Stimulated activated CD4-positive, alpha-beta T cell treated with anti-CD3 and anti-CD28 coated beads, Interleukin-1b, Interleukin-23, amount 100 ng/mL, for 24 hours (primary cell): ENCODE measurements around the gene CDH1.

Source experiments
- DNase-seq, 4 experiments: peaks; one replicate each; pipeline ENCODE4 v3.0.0-alpha.2; 2020; ENCODE audit warnings: low read depth in 4 of 4, low spot score in 1 of 4

The CDH1 gene

GRCh38 chr16:68843482-68844210 lies 106.6 kb downstream of the CDH1 start, which contains the start of gene TANGO6:
TANGO6 (plus strand) TSS chr16:68843531; CDS start chr16:68843618, 87 bp downstream.
- peak; percentile 77 to 92 (median 89) for DNase-seq

GRCh38 chr16:68844211-68844564 lies 107.1 kb downstream of the CDH1 start:
- DNase-seq: no peak

GRCh38 chr16:68848786-68849185 lies 111.7 kb downstream of the CDH1 start:
- DNase-seq: no peak

GRCh38 chr16:68850481-68850880 lies 113.4 kb downstream of the CDH1 start:
- no peak for DNase-seq

GRCh38 chr16:68851601-68852000 lies 114.5 kb downstream of the CDH1 start:
- no peak for DNase-seq

GRCh38 chr16:68857479-68857878 lies 120.4 kb downstream of the CDH1 start:
- no peak for DNase-seq

GRCh38 chr16:68859828-68860227 lies 122.7 kb downstream of the CDH1 start:
- no peak for DNase-seq

- DNase-seq: no peak
Measured at GRCh38 chr16:68860978-68861892, 124.1 kb downstream of the CDH1 start.

GRCh38 chr16:68866933-68867332 lies 129.8 kb downstream of the CDH1 start:
- no peak for DNase-seq

GRCh38 chr16:68869492-68870088 lies 132.5 kb downstream of the CDH1 start:
- no peak for DNase-seq

- no peak for DNase-seq
Measured at GRCh38 chr16:68873635-68874471, 136.8 kb downstream of the CDH1 start.

GRCh38 chr16:68875871-68876270 lies 138.8 kb downstream of the CDH1 start:
- DNase-seq: no peak

GRCh38 chr16:68883685-68884084 lies 146.6 kb downstream of the CDH1 start:
- no peak for DNase-seq

GRCh38 chr16:68884401-68884800 lies 147.3 kb downstream of the CDH1 start:
- no peak for DNase-seq
